ENCODE measurements around the gene ZNF438.
"Not testable (repeated sequence)": the region's sequence is repeated elsewhere in the genome, so short reads cannot be mapped to it uniquely, and the experiment has no call there.

ZNF438 gene, protein sequence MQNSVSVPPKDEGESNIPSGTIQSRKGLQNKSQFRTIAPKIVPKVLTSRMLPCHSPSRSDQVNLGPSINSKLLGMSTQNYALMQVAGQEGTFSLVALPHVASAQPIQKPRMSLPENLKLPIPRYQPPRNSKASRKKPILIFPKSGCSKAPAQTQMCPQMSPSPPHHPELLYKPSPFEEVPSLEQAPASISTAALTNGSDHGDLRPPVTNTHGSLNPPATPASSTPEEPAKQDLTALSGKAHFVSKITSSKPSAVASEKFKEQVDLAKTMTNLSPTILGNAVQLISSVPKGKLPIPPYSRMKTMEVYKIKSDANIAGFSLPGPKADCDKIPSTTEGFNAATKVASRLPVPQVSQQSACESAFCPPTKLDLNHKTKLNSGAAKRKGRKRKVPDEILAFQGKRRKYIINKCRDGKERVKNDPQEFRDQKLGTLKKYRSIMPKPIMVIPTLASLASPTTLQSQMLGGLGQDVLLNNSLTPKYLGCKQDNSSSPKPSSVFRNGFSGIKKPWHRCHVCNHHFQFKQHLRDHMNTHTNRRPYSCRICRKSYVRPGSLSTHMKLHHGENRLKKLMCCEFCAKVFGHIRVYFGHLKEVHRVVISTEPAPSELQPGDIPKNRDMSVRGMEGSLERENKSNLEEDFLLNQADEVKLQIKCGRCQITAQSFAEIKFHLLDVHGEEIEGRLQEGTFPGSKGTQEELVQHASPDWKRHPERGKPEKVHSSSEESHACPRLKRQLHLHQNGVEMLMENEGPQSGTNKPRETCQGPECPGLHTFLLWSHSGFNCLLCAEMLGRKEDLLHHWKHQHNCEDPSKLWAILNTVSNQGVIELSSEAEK

DNA sequence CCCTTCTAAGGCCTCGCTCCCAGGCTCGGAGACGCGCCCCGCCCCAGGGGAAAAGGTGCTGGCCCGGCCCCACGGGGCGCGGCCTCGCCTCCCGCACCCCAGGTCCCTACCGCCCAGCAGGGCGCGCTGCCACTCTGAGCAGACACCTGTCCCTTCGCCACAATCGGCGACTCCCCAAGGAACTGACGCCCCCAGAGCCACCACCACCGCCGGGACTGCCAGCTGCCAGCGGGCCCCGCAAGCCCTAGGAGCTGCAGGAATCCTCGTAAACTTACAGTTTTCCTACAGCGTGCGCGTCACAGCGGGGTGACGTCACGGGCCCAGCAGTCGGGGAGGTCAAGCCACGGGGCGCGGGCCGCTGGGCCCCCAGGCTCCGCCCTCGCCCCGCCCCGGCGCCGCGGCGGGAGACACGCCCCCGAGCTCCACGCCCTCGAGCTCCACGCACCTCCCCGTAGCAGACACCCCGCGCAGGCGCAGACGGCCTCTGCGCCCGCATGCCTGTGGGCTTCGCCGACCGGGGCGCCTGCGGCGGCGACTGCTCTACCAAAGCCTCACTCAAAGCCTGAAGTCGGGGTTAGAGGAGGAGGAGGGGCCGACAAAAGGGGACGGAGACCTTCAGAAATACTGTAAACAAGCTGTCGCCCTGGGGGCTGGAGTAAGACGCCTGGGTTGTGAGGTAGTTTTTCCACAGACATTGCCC is at the start of gene ZNF438:
ZNF438 (minus strand) TSS at position 308 of the 700 bp plus-strand sequence. CDS start 154,831 bp downstream, outside the sequence.
- peak; percentile 97 for DNase-seq

DNA sequence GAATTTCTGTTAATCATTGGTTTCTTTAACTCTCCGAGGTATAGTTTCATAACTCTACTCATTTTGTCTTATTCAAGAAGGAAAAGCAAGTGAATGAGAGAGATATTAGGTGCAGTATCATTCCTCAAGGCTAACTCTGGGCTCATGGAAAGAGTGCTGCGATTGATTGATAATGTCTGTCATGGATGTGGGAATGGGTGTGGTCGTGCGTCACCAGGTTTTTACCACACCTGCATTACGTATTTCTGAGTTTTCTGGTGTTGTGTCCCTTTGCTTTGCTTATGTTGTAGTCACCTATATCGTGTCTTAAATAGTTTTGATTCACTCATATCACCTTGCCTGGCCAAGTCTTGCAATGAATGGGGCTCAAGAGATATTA is 44.9 kb upstream of the ZNF438 start:
- no peak for DNase-seq

DNA sequence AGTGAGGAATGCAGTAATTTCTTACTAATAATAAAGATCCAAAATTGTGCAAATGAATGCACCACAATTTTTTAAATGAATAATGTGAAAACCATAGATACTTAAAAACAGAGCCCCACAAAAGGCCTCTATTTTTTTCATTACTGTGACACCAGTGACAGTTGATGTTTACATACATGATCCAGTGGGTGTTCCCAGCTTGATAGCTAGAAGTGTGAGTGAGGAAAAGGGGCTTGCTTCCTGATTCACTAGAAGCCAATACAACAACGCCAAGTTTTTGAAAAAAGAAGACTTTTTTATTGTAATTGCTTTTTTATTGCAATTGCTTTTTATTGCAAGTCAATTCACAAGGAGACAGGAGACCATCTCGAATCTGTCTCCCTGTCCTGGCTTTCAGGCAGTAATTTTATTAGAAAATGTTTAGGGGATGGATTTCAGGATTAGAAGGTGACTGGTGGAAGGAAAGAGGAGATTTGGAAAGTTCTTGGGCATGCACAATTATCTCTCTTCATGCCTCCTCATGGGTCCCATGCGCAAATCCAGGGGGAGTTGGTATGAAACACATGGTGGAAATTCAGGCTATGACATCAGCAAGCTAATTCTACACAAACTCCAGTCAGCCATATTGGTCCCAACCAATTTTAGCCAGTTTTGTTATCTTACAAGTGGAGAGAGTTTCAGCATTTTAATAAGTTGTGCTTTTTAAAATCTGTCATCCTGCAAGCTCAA is 44.4 kb upstream of the ZNF438 start:
- no peak for DNase-seq

DNA sequence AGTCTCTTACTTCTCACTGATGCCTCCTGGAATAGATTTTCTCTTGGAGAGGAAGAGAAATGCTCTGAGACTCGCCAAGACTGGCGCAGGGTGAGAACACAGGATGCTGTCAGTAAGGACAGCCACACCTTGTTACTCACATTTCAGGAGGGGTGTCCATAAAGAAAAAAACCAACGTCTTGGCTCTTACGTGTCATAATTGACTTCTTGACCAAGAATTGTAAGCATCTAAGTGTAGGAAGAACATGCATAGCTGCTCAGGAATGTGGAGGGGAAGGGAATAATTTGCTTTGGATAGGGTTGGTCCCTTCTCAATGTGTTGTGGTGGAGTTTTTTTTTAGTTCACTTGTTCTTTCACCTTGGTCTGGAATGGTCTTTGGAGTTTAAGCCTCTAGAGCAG is 43.8 kb upstream of the ZNF438 start:
- no peak for DNase-seq

DNA sequence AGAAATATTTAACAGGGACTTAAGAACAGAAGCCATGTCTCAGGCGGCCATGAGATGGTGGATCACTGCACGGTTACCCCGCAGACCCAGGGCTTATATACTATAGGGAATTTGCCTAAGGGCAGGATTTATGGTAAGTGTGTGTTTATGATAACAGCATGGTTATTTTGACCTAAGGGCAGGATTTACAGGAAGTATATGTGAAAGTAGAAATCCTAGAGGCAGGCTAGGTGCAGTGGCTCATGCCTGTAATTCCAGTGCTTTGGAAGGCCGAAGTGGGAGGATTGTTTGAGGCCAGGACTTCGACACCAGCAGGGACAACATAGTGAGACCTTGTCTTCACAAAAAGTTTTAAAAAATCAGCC is 43.0 kb upstream of the ZNF438 start:
- no peak for DNase-seq

DNA sequence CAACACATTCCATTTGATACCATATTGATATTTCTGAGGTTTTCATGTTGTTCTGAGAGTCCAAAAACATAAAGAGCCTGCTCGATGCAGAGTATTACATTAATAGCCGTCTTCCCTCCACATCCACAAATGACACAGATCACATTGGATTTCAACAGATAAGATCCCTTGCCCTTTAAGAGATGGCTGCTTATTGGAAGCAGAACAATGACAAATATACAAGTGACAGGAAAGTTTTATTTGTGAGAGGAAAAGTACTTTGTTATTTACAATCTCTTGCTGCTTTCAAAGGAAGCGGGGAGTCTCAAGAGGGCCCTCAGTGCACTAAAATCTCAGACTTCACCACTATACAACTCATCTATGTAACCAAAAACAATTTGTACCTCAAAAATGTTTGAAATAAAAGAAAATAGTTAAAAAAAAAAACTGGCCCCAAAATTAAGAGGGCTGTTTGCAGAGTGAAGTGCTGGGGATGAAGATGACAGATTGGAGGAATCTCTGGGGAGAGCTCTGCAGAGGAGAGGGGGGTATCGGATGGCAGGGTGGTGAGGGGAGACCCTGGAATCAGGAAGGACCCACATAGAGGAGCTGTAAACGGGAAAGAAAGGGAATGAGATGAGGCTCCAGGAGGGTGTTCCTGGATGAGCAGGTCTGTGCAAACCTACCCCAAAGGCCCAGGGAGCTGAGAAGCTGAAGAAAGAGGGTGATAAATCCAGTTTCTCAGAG is 42.5 kb upstream of the ZNF438 start:
- no peak for DNase-seq

DNA sequence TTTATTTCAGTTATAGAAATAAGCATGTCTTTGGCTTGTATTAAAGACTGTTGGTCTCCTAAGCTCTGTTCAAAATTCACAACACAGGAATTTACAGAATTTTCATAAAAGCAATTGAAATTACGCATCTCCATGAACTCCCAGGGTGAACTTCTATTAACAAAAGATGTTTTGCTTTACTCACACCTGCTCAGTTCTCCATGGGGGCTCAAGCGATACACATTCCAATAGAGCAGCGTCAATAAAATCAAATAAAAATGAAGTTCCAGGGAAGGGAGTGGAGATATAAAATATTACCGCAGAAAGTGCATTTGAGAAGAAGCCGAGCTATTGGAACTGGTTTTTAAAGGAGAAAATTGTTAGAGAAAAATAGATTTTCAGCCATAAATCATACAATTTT is 41.5 kb upstream of the ZNF438 start:
- DNase-seq = no peak

DNA sequence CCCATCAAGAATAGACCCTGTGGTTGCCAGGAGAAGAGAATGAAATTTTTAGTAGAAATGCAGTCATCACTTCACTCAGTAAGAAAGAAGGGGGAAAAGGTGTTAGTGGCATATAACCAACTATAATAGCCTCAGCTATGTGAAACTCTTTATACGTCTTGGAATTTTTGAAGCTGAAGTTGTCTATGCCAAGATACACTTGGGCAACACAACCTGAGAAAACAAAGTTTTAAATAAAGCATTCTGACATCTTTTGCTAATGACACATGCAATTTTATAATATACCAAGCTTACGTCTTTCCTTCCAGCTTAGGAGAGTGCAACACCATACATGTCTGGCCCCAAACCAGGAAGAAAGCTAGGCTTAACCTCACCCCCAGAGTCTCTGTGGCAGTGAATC is 40.8 kb upstream of the ZNF438 start:
- no peak for DNase-seq

DNA sequence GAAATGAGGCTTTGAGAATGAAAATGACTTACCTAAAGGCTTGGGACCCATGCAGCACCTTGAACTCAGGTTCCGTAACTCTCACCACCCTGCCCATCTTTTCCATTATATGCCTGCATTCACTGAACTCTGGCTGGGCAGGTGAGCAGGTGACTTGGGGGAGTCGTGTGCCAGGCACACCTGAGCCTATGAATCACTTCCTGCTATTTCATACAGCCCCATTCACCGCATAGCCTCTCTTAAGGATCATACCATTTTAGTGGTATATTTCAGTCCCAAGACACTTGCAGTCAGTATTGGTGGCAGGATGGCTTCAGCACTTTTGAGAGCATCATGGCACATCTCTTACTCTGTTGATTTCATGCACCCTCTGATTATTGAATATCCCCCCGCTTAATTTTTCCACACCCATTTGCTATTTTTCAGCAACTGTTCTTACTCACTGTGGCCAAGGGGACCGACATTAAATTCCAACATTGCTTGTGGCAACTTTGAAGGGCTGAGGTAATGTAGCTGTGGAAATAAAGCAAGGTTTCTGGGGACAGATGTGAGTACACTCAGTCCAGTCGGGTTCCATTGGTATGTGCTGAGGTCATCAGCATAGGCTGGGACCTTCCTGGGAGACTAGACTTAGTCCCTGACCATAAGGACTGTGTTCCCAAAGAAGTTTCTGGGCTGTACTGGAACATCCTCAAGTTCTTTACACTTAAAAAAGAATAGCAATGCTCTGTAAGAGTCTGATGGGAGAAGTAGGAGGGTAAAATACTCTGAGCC is 39.8 kb upstream of the ZNF438 start:
- DNase-seq = no peak

DNA sequence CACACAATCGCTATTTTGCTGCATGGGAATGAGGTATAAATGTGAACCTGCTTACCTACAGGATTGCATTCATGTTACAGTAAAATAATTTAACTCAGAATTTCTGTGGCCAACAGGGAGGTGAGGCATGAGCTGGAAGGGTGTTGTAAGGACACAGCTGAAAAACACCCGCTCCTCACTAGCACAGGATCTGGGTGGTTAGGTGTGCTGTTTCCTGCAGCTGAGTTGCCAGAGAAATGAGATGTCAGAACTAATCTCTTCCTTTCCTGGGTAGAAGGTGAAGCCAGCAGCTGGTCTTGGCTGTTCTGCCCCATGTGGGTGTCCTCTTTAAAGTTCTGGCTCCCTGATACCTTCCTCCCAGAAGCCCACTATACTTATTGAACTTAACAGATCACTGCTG is 39.0 kb upstream of the ZNF438 start:
- no peak for DNase-seq

DNA sequence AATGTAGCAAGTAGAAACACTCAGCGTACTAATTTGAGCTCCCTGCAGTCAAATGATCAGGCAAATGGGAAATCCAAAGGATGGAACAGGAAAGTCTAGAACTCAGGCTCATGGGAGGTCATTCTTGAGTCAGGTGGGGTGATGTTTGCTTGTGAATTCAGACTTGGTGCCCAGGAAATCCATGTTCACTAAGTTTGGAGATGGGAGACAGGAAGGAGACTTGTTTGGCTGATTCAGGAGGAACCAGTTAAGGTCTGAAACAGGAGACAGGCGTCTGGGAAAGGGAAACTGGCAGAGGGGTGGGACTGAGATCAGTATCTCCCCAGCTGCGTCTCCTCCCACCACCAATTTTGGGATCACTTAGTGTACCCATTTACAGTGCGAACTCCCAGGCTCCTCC is 38.4 kb upstream of the ZNF438 start:
- no peak for DNase-seq

DNA sequence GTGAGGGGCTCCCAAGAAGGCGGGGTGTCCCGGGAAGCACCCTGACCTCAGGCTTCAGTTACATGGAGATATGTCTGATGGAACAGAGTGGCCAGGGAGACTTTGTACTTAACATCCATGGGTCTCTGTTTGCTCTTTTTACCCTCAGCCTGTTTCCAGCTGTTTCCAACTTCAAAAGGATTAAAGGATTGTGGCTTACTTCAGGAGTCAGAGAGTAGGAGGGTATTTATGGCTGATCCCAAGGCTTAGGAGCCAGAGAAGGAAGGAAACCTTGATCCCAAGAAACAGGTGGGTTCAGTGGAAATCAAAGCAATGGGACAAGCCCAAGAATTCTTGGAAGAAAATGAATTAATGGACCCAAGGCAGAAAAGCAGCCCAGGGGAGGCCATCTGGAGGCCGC is 37.7 kb upstream of the ZNF438 start:
- no peak for DNase-seq

DNA sequence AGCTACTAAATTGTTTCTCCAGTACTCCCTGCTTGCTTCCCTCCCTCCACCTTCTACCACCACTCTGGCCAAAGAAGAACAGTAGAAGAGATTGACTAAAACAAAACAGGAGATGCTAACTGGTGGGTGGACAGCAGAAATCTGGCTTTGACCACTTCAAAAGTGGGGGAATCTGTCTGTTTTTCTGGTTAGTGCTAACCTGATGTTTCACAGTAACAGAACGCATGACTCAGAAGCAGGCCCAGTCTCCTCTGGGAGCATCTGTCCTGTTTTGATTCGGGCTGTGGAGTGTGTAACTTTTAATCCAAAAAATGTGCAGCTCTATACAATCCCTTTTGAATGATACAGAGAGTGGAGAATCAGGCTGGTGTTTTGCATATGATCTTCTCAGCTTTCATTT is 32.7 kb upstream of the ZNF438 start:
- DNase-seq = no peak

DNA sequence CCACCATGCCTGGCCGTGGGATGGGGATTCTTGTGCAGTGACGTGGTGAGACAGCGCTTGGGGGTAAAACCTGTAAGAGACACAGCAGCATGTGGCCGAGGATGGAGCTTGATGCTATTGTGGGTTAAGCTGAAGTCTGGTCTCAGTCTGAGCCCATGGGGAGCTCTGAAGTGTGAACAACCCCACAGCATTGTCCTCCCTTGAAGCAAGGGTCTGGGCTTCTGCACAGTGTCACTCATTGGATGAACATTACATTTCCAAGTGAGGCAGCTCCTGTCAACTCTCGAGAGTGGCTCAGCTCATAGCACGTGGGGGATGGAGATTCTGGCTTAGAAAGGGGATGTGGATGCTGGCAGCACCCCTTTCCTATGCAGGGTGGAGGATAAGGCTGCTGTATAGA is 32.2 kb upstream of the ZNF438 start:
- DNase-seq = no peak

DNA sequence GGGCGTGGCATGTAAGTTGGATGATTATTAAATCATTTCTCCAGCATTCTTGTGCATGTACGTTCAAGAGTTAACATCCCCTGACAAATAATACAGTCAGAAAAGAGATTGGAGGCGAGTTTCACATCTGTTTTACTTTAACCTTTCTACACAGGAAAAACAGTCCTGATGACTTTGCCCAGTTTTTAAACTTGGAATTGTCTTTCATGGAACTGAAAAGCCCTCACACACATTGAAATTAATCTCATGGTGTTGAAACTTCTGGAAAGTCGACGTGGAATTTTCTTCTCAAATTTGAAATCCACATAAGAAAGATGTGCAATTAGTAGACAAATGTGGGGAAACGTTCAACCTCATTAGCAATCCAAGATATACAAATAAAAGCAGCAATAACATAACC is 31.2 kb upstream of the ZNF438 start:
- no peak for DNase-seq

DNA sequence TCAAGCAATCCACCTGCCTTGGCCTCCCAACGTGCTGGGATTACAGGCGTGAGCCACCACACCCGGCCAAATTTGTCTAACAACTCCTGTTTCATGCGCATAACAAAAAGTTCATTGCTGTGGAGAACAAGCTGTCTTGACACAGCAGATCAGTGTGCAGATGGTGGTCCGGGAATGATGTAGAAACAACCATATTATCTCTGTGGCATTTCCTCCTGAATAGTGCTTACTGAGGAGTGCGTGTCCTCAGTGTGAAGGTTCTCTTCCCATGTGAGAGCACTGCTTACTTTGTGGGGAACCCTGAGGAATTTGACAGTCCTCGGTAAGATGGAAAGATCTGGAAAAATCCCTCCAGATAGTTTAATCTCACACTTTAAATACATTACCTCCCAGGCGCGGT is 30.3 kb upstream of the ZNF438 start:
- no peak for DNase-seq

DNA sequence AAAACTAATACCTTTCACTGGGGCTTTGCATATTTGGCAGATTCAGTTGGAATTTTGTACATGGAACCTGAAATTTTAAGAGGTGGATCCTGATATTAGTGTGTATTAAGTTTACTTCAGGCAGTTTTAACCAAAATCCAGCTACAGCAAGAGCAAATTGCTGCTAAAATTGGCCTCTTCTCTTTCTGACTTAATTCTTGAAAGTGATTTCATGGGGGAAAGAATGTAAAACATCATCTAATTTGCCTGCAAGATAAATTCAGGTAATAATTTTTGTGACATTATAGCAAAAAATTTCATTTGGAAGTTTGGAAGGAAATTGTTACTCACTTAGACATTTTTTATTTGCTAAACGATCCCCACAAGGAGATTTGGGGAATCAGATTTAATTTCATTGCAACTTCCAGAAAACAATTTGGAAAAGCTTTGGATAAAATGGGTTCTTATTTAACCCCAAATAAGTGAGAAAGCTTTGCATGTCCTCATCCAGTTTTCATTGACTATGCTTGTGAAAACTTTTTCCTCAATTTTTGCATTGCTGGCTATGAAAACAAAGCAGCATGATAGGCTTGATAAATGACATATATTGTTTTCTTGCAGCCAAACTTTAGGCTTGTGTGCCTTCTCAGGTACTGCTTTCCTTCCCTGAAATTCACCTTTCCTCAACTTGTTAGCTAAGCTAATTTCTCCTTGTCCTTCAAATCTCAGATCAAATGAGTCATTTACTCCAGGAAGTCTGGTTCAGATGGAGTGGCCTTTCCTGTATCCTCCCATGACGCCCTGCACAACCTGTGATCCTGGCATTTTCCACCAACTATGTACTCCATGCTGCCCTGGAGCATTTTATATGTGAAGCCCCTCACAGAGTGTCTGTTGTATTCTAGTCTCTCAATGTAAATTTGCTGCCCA is 27.4 kb upstream of the ZNF438 start:
- DNase-seq = no peak

DNA sequence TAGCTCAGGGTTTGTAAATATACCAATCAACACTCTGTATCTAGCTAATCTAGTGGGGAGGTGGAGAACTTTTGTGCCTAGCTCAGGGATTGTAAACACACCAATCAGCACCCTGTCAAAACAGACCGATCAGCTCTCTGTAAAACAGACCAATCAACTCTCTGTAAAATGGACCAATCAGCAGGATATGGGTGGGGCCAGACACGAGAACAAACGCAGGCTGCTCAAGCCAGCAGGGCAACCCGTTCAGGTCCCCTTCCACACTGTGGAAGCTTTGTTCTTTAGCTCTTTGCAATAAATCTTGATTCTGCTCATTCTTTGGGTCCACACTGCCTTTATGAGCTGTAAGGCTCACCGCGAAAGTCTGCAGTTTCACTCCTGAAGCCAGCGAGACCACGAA is 25.0 kb upstream of the ZNF438 start:
- not testable (repeated sequence) for DNase-seq

DNA sequence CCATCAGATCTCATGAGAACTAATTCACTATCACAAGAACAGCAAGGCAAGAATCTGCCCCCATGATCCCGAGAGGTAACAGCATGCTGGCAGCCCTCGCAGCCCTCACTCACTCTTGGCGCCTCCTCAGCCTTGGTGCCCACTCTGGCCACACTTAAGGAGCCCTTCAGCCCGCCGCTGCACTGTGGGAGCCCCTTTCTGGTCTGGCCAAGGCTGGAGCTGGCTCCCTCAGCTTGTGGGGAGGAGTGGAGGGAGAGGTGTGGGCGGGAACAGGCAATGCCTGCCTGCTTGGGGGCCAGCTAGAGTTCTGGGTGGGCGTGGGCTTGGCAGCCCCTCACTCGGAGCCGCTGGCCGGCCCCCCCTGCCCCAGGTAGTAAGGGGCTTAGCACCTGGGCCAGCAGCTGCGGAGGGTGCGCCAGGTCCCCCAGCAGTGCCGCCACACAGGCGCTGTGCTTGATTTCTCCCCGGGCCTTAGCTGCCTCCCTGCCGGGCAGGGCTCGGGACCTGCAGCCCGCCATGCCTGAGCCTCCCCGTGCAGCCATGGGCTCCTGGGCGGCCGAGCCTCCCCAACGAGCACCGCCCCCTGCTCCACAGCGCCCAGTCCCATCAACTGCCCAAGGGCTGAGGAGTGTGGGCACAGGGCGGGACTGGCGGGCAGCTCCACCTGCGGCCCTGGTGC is 24.0 kb upstream of the ZNF438 start:
- DNase-seq = no peak

DNA sequence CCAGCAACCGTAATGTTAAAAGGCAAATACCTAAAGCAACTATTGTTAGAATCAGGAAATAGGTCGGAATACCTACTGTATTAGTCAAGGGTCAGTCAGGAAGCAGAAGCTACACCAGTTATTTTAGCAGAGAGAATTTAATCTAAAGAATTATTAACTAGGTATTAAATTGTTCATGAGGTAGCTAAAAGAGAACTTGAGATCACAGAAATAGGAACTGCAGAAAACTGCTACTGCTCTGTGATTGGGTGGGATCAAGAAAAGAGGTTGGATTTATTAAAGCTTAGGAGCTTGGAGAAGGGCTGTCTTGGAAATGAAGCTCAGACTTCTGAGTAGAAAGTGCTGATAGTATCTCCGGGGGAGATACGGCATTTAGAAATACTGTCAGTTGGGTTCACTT is 20.0 kb upstream of the ZNF438 start:
- no peak for DNase-seq

Data from activated CD4-positive, alpha-beta T cell treated with anti-CD3 and anti-CD28 coated beads, Interleukin-10, Interleukin-2, amounts not matched to agents 100 ng/mL and 50 ng/mL, durations not matched to agents 16 hours and 8 hours (primary cell).